Measurements from ENCODE around the gene ERMP1. TPM values are rescaled to one million over a fixed set of nuclear protein-coding genes. Genes with fewer than 3 reads are reported as not detected.
"Not testable (repeated sequence)": the region's sequence is repeated elsewhere in the genome, so short reads cannot be mapped to it uniquely, and the experiment has no call there.

The ERMP1 gene
- total and polyA plus RNA-seq, 2 donors (not counting 1 experiment from before 2014, with no cell fraction given): 4.9 to 10.6 TPM

DNA sequence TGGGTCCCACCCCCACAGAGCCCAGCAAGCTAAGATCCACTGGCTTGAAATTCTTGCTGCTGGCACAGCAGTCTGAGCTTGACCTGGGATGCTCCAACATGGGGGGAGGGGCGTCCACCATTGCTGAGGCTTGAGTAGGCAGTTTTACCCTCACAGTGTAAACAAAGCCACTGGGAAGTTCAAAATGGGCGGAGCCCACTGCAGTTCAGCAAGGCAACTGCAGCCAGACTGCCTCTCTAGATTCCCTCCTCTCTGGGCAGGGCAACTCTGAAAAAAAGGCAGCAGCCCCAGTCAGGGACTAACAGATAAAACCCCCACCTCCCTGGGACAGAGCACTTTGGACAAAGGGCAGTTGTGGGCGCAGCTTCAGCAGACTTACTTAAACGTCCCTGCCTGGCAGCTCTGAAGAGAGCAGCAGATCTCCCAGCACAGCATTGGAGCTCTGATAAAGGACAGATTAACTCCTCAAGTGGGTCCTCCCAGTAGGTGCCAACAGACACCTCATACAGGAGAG lies 53.2 kb downstream of the ERMP1 start:
- intact Hi-C loops (cut with micrococcal nuclease); H3K27ac Mint-ChIP-seq: not testable (repeated sequence)
- 100% methylated on average over 4 of the region's 4 CpGs for WGBS (ENCODE audit: insufficient coverage)

DNA sequence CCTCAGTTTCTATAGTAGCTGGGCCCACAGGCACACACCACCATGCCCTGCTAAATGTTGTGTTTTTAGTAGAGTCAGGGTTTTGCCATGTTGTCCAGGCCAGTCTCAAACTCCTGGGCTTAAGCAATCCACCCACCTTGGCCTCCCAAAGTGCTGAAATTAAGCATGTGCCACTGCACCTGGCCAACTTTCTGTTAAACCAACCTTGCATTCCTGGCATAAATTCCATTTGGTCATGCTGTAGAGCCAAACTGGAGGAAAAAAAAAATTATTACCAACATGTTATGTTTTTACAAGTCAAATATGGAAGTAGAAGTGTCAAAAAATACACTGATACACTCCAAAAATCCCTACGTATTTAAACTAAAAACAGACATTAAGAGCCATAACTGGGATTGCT lies 54.1 kb downstream of the ERMP1 start:
- no peaks in the 10 kb centered on the region for H3K27me3 ChIP-seq (replicated peaks in 1 of 4; ENCODE audit: control extremely low read depth in 1 of 4, control insufficient read depth in 3 of 4, insufficient read depth in 4 of 4, low read length in 3 of 4)
- H3K9ac ChIP-seq (ENCODE audit: low read length): no peak overlapping the region
- peaks cover 8 to 70% of the 10 kb centered on the region in 2 experiments for H3K36me3 ChIP-seq (replicated peaks in 1 of 2; ENCODE audit: control extremely low read depth in 1 of 2, control insufficient read depth in 1 of 2, extremely low read depth in 1 of 2, insufficient read depth in 2 of 2, low read length in 1 of 2)
- H3K9me3 ChIP-seq (ENCODE audit: control extremely low read depth in 1 of 3, control insufficient read depth in 2 of 3, insufficient read depth in 1 of 3, low read length in 2 of 3): peaks cover 0 to 19% (median 12%) of the 10 kb centered on the region in 3 donors
- no CpG with 5 or more reads among the region's 1 CpG for WGBS (ENCODE audit: insufficient coverage)
- H3K27ac Mint-ChIP-seq: no peak overlapping the region
- intact Hi-C loops (cut with micrococcal nuclease): no loop called here
- H3K9me3 Mint-ChIP-seq (ENCODE audit: insufficient read depth): peaks cover 7% of the 10 kb centered on the region
- no peaks in the 10 kb centered on the region for H3K79me2 ChIP-seq (ENCODE audit: control insufficient read depth, insufficient read depth, low read length)
- no peaks in the 10 kb centered on the region for H3K4me1 Mint-ChIP-seq
- no peak overlapping the region for H3K27ac ChIP-seq (ENCODE audit: low read length in 2 of 2)
- ATAC-seq (ENCODE audit: low read depth) (no peak), DNase-seq (no peak)
- TF ChIP-seq, protein P1, sequence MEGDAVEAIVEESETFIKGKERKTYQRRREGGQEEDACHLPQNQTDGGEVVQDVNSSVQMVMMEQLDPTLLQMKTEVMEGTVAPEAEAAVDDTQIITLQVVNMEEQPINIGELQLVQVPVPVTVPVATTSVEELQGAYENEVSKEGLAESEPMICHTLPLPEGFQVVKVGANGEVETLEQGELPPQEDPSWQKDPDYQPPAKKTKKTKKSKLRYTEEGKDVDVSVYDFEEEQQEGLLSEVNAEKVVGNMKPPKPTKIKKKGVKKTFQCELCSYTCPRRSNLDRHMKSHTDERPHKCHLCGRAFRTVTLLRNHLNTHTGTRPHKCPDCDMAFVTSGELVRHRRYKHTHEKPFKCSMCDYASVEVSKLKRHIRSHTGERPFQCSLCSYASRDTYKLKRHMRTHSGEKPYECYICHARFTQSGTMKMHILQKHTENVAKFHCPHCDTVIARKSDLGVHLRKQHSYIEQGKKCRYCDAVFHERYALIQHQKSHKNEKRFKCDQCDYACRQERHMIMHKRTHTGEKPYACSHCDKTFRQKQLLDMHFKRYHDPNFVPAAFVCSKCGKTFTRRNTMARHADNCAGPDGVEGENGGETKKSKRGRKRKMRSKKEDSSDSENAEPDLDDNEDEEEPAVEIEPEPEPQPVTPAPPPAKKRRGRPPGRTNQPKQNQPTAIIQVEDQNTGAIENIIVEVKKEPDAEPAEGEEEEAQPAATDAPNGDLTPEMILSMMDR (IDR thresholded peaks at IDR 0.05): no peak
- no peak for TF ChIP-seq EZH2 (IDR thresholded peaks at IDR 0.05; ENCODE audit: borderline replicate concordance, insufficient read depth, low read depth, low read length, poor library complexity, severe bottlenecking)
- ChIA-PET POLR2A (no interaction called here), CTCF (no interaction called here)
- H2AFZ ChIP-seq (ENCODE audit: insufficient read depth, low read depth, low read length, poor library complexity, severe bottlenecking): no peak overlapping the region
- no peaks in the 10 kb centered on the region for H3K4me1 ChIP-seq (ENCODE audit: control insufficient read depth in 2 of 2, insufficient read depth in 2 of 2, low read length in 2 of 2)
- H3K4me3 ChIP-seq (ENCODE audit: control extremely low read depth in 1 of 5, extremely low read depth in 1 of 5, insufficient read depth in 1 of 5, low read depth in 2 of 5, low read length in 4 of 5): no peak overlapping the region
- no peaks in the 10 kb centered on the region for H4K20me1 ChIP-seq (ENCODE audit: control insufficient read depth, insufficient read depth, low read length, poor library complexity, severe bottlenecking)
- no peaks in the 10 kb centered on the region for H3K27me3 Mint-ChIP-seq
- H3K4me2 ChIP-seq (replicated peaks; ENCODE audit: low read depth, low read length, poor library complexity, severe bottlenecking): no peak overlapping the region
- no peak overlapping the region for H3K4me3 Mint-ChIP-seq

More for the DNA sequence above, 53.2 kb downstream of the ERMP1 start:
- H3K79me2 ChIP-seq (ENCODE audit: control insufficient read depth, insufficient read depth, low read length); H3K9me3 Mint-ChIP-seq (ENCODE audit: insufficient read depth); H3K4me3 ChIP-seq (ENCODE audit: control extremely low read depth in 1 of 5, extremely low read depth in 1 of 5, insufficient read depth in 1 of 5, low read depth in 2 of 5, low read length in 4 of 5); H3K4me2 ChIP-seq (replicated peaks; ENCODE audit: low read depth, low read length, poor library complexity, severe bottlenecking); ATAC-seq (ENCODE audit: low read depth); H3K4me1 ChIP-seq (ENCODE audit: control insufficient read depth in 2 of 2, insufficient read depth in 2 of 2, low read length in 2 of 2); H4K20me1 ChIP-seq (ENCODE audit: control insufficient read depth, insufficient read depth, low read length, poor library complexity, severe bottlenecking); H2AFZ ChIP-seq (ENCODE audit: insufficient read depth, low read depth, low read length, poor library complexity, severe bottlenecking); DNase-seq; H3K4me3 Mint-ChIP-seq; H3K27me3 ChIP-seq (replicated peaks in 1 of 4; ENCODE audit: control extremely low read depth in 1 of 4, control insufficient read depth in 3 of 4, insufficient read depth in 4 of 4, low read length in 3 of 4); POLR2A ChIA-PET; H3K27ac ChIP-seq (ENCODE audit: low read length in 2 of 2); CTCF ChIA-PET; H3K4me1 Mint-ChIP-seq; H3K9ac ChIP-seq (ENCODE audit: low read length); H3K27me3 Mint-ChIP-seq: not testable (repeated sequence)
- Histone ChIP-seq H3K36me3 (replicated peaks in 1 of 2; ENCODE audit: control extremely low read depth in 1 of 2, control insufficient read depth in 1 of 2, extremely low read depth in 1 of 2, insufficient read depth in 2 of 2, low read length in 1 of 2) (peaks cover 6 to 61% of the 10 kb centered on the region in 2 experiments), H3K9me3 (ENCODE audit: control extremely low read depth in 1 of 3, control insufficient read depth in 2 of 3, insufficient read depth in 1 of 3, low read length in 2 of 3) (peaks cover 0 to 19% (median 12%) of the 10 kb centered on the region in 3 donors)
